ENCODE measurements around the gene MCF2L2. TPM values are rescaled to one million over a fixed set of nuclear protein-coding genes. Genes with fewer than 3 reads are reported as not detected.

The MCF2L2 gene
- total and polyA plus RNA-seq, 9 of the 15 experiments (the other 6 are each of a cell fraction or from before 2014, with no cell fraction given) = 0.56 to 4.2 (median 3.0) TPM

GRCh38 chr3:183270344-183270743, 158.1 kb downstream of the MCF2L2 start (continued):
- TF ChIP-seq VEZF1 (CRISPR knock-in tag; IDR thresholded peaks at IDR 0.05) (no peak), STAT5B (CRISPR knock-in tag; IDR thresholded peaks at IDR 0.05) (no peak), KHSRP (IDR thresholded peaks at IDR 0.05) (no peak)

GRCh38 chr3:183269345-183269744, 159.1 kb downstream of the MCF2L2 start:
- in situ Hi-C loops (cut with MboI) = no loop called here
- intact Hi-C loops (cut with micrococcal nuclease) = no loop called here
- no TSS peak for BruUV-seq (replicated peaks)
- Histone ChIP-seq H3K79me2 (ENCODE audit: control insufficient read depth, insufficient read depth, low read length) (peaks cover 24% of the 10 kb centered on the region; the same call in 2 of the 3 replicates), H2AFZ (ENCODE audit: low read depth, low read length) (no peak overlapping the region), H3K4me3 (no peak overlapping the region), H3K27ac (ENCODE audit: extremely low read depth, low read depth, low read length) (no peak overlapping the region), H4K20me1 (replicated peaks; ENCODE audit: control insufficient read depth, insufficient read depth, low read length) (no peaks in the 10 kb centered on the region; the same call in 1 of the 2 replicates), H3K4me2 (ENCODE audit: insufficient read depth, low read length) (no peak overlapping the region), H3K27me3 (ENCODE audit: control insufficient read depth in 2 of 2, insufficient read depth in 2 of 2, low read length in 2 of 2) (no peaks in the 10 kb centered on the region), H3K9me1 (ENCODE audit: control insufficient read depth, insufficient read depth, low read length) (no peaks in the 10 kb centered on the region), H3K9me3 (replicated peaks; ENCODE audit: control insufficient read depth, insufficient read depth, low read depth, low read length) (no peaks in the 10 kb centered on the region), H3K4me1 (replicated peaks in 1 of 2; ENCODE audit: control insufficient read depth in 2 of 2, insufficient read depth in 2 of 2, low read length in 2 of 2) (peaks cover 0 to 4% of the 10 kb centered on the region in 2 experiments; a peak in 3 of 5 replicates), H3K36me3 (ENCODE audit: control insufficient read depth, insufficient read depth, low read length) (peaks cover 26% of the 10 kb centered on the region), H3K9ac (ENCODE audit: insufficient read depth in 1 of 2, low read depth in 2 of 2, low read length in 2 of 2) (no peak overlapping the region)
- TF ChIP-seq PKNOX1 (IDR thresholded peaks at IDR 0.05) (no peak), ZEB2 (IDR thresholded peaks at IDR 0.05) (no peak), FOXA1 (IDR thresholded peaks at IDR 0.05; ENCODE audit: borderline replicate concordance) (no peak), PHF8 (IDR thresholded peaks at IDR 0.05; ENCODE audit: borderline replicate concordance, low read length) (no peak), PREB (CRISPR knock-in tag; IDR thresholded peaks at IDR 0.05) (no peak), THAP12 (CRISPR knock-in tag; IDR thresholded peaks at IDR 0.05) (no peak), E2F8 (IDR thresholded peaks at IDR 0.05; ENCODE audit: low read depth, partially characterized antibody) (no peak), SUPT5H (IDR thresholded peaks at IDR 0.05) (no peak), PPARD (CRISPR knock-in tag; IDR thresholded peaks at IDR 0.05) (no peak), CHCHD3 (CRISPR knock-in tag; IDR thresholded peaks at IDR 0.05) (no peak), ZNF699 (CRISPR knock-in tag; IDR thresholded peaks at IDR 0.05; ENCODE audit: insufficient replicate concordance) (no peak)
- no peak for DNase-seq (ENCODE audit: extremely low read depth in 1 of 4, low spot score in 3 of 4)
- no peak for ATAC-seq
- POLR2A ChIA-PET = no interaction called here
- CTCF ChIA-PET (ENCODE audit: low intra/inter-chr PET ratio) = no interaction called here
- FAIRE-seq = no peak
- WGBS (ENCODE audit: insufficient coverage, low coverage, missing lambda C conversion rate) = 94% methylated on average over 13 of the region's 13 CpGs
